ENCODE results near the gene TENM4. TPM values are rescaled to one million over a fixed set of nuclear protein-coding genes. Genes with fewer than 3 reads are reported as not detected.

TENM4 gene
- polyA plus RNA-seq, 3 donors, result 0.31 to 1.7 TPM; not detected in 1

DNA sequence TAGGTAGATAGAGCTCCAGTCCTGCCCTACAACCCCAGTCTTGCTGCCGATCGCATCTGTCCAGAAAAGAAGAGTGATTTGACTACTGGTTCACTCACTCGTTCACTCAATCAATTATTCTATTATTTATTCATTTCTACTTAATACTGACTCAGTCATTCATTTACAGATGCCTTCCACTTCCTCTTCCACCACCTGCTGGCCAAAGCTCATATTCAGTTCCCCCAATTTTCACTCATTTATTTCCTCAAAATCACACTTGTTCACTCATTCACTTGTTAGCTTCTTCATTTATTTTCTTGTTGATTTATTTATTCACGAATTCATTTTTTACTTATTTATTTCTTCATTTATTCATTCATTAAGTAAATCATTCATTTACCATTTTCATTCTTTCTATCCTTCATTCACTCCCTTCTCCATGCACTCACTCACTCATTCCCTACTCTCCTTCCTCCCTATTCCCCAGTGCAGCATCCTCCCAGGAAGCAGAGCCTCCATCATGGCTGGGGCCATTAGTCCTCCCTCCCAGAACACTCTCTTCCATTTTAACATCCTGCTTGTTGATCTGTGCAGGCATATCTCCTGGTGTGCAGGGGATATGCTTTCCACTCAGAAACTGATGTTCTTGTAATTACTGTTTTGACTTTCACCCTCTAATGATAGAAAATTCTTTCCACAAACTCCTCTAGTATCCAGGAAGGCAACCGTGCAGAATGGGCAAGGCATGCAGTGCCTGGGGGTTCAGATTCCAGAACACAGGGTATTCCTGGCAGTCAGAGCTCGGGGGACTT lies 281.0 kb downstream of the TENM4 start:
- Mint-ChIP-seq H3K4me3 (no peak overlapping the region), H3K4me1 (no peaks in the 10 kb centered on the region), H3K27me3 (ENCODE audit: low read depth in 3 of 3) (peaks cover 3 to 4% (median 4%) of the 10 kb centered on the region in 3 donors), H3K36me3 (no peaks in the 10 kb centered on the region), H3K9me3 (peaks cover 0 to 2% (median 0%) of the 10 kb centered on the region in 7 donors), H3K27ac (peak overlapping the region in 1 of 7 donors; percentile 21)
- no peaks in the 10 kb centered on the region for H3K79me2 ChIP-seq (ENCODE audit: insufficient read depth, low read length)
- H3K4me3 ChIP-seq (replicated peaks in 1 of 3; ENCODE audit: low read depth in 2 of 3, low read length in 3 of 3), result no peak overlapping the region
- H3K9me3 ChIP-seq (replicated peaks in 1 of 2; ENCODE audit: control insufficient read depth in 1 of 2, insufficient read depth in 1 of 2, low read length in 2 of 2), result no peaks in the 10 kb centered on the region
- H3K9ac ChIP-seq (ENCODE audit: insufficient read depth, low read length, poor library complexity, severe bottlenecking), result no peak overlapping the region
- H3K4me2 ChIP-seq (replicated peaks; ENCODE audit: extremely low read depth, low read length, poor library complexity, severe bottlenecking), result no peak overlapping the region
- H4K20me1 ChIP-seq (ENCODE audit: insufficient read depth, low read length), result no peaks in the 10 kb centered on the region
- no peaks in the 10 kb centered on the region for H3K4me1 ChIP-seq (ENCODE audit: control insufficient read depth in 1 of 2, insufficient read depth in 2 of 2, low read length in 2 of 2)
- 81% methylated on average over 3 of the region's 6 CpGs for WGBS (ENCODE audit: insufficient coverage)
- H3K27me3 ChIP-seq (ENCODE audit: control insufficient read depth in 2 of 2, insufficient read depth in 2 of 2, low read length in 2 of 2), result no peaks in the 10 kb centered on the region
- no peak for DNase-seq
- intact Hi-C loops (cut with micrococcal nuclease), result no loop called here
- H3K36me3 ChIP-seq (replicated peaks in 1 of 2; ENCODE audit: control insufficient read depth in 1 of 2, insufficient read depth in 2 of 2, low read length in 2 of 2), result no peaks in the 10 kb centered on the region
- H2AFZ ChIP-seq (ENCODE audit: insufficient read depth, low read depth, low read length, poor library complexity, severe bottlenecking), result no peak overlapping the region
- H3K27ac ChIP-seq (ENCODE audit: low read depth in 1 of 2, low read length in 2 of 2), result no peak overlapping the region
- TF ChIP-seq, protein P1, sequence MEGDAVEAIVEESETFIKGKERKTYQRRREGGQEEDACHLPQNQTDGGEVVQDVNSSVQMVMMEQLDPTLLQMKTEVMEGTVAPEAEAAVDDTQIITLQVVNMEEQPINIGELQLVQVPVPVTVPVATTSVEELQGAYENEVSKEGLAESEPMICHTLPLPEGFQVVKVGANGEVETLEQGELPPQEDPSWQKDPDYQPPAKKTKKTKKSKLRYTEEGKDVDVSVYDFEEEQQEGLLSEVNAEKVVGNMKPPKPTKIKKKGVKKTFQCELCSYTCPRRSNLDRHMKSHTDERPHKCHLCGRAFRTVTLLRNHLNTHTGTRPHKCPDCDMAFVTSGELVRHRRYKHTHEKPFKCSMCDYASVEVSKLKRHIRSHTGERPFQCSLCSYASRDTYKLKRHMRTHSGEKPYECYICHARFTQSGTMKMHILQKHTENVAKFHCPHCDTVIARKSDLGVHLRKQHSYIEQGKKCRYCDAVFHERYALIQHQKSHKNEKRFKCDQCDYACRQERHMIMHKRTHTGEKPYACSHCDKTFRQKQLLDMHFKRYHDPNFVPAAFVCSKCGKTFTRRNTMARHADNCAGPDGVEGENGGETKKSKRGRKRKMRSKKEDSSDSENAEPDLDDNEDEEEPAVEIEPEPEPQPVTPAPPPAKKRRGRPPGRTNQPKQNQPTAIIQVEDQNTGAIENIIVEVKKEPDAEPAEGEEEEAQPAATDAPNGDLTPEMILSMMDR (IDR thresholded peaks at IDR 0.05), result no peak

DNA sequence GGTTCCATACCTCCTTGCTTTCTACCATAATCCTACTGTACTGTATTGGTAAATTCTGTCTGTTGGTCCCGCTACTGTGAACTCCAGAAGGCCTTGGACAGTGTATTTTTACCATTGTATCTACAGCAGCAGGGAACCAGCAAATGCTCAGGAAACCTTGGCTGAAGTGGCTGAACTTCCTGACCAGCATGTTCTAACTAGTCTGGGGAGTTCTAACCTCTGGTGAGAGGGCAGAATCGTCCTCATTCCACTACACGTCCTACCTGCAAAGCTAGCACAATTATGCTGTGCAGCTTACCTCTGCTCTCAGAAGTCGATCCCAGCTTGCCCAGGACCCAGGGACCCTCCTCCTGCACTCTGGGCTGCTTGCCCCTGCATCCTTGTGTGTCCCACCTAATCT lies 283.1 kb downstream of the TENM4 start:
- H3K36me3 ChIP-seq (replicated peaks in 1 of 2; ENCODE audit: control insufficient read depth in 1 of 2, insufficient read depth in 2 of 2, low read length in 2 of 2), result no peaks in the 10 kb centered on the region
- H3K4me3 ChIP-seq (replicated peaks in 1 of 3; ENCODE audit: low read depth in 2 of 3, low read length in 3 of 3), result no peak overlapping the region
- H3K4me2 ChIP-seq (replicated peaks; ENCODE audit: extremely low read depth, low read length, poor library complexity, severe bottlenecking), result no peak overlapping the region
- Mint-ChIP-seq H3K36me3 (no peaks in the 10 kb centered on the region), H3K27ac (no peak overlapping the region), H3K4me3 (no peak overlapping the region), H3K27me3 (ENCODE audit: low read depth in 3 of 3) (peaks cover 0 to 4% (median 2%) of the 10 kb centered on the region in 3 donors), H3K9me3 (peaks cover 0 to 4% (median 0%) of the 10 kb centered on the region in 7 donors), H3K4me1 (no peaks in the 10 kb centered on the region)
- intact Hi-C loops (cut with micrococcal nuclease), result no loop called here
- H2AFZ ChIP-seq (ENCODE audit: insufficient read depth, low read depth, low read length, poor library complexity, severe bottlenecking), result no peak overlapping the region
- H3K9ac ChIP-seq (ENCODE audit: insufficient read depth, low read length, poor library complexity, severe bottlenecking), result no peak overlapping the region
- no peaks in the 10 kb centered on the region for H3K4me1 ChIP-seq (ENCODE audit: control insufficient read depth in 1 of 2, insufficient read depth in 2 of 2, low read length in 2 of 2)
- H3K27me3 ChIP-seq (ENCODE audit: control insufficient read depth in 2 of 2, insufficient read depth in 2 of 2, low read length in 2 of 2), result no peaks in the 10 kb centered on the region
- H4K20me1 ChIP-seq (ENCODE audit: insufficient read depth, low read length), result no peaks in the 10 kb centered on the region
- H3K9me3 ChIP-seq (replicated peaks in 1 of 2; ENCODE audit: control insufficient read depth in 1 of 2, insufficient read depth in 1 of 2, low read length in 2 of 2), result no peaks in the 10 kb centered on the region
- 43% methylated on average over 1 of the region's 4 CpGs for WGBS (ENCODE audit: insufficient coverage)
- DNase-seq, result no peak
- H3K79me2 ChIP-seq (ENCODE audit: insufficient read depth, low read length), result no peaks in the 10 kb centered on the region
- H3K27ac ChIP-seq (ENCODE audit: low read depth in 1 of 2, low read length in 2 of 2), result no peak overlapping the region
- TF ChIP-seq, protein P1 (IDR thresholded peaks at IDR 0.05), result no peak

All from CD14-positive monocyte (primary cell).